ENCODE results near the gene MAST4.

Gene MAST4

GRCh38 chr5:66595756-66596635 is at the start of gene MAST4:
TSS of gene MAST4 (plus strand) at chr5:66596393. CDS start at chr5:66596656, 263 bp downstream.
- H3K27ac ChIP-seq (ENCODE audit: low read depth, low read length): no peak within 1 kb of the TSS
- H3K27me3 ChIP-seq (ENCODE audit: control insufficient read depth, insufficient read depth, low read length): peaks cover 64% of the 10 kb centered on the region
- H3K9ac ChIP-seq (ENCODE audit: low read length): peak within 1 kb of the TSS; percentile 35
- H3K9me3 ChIP-seq (ENCODE audit: control insufficient read depth, insufficient read depth, low read depth, low read length): no peaks in the 10 kb centered on the region
- H3K4me1 ChIP-seq (ENCODE audit: control insufficient read depth, insufficient read depth, low read length): no peaks in the 10 kb centered on the region
- no peaks in the 10 kb centered on the region for H3K36me3 ChIP-seq (ENCODE audit: control insufficient read depth, insufficient read depth, low read length)
- peak within 1 kb of the TSS; percentile 68 for H3K4me3 ChIP-seq (ENCODE audit: low read depth, low read length)

GRCh38 chr5:66546541-66546940 is 49.7 kb upstream of the MAST4 start:
- Histone ChIP-seq H3K9me3 (ENCODE audit: control insufficient read depth, insufficient read depth, low read depth, low read length) (peaks cover 13% of the 10 kb centered on the region), H3K27ac (ENCODE audit: low read depth, low read length) (no peak overlapping the region), H3K9ac (ENCODE audit: low read length) (no peak overlapping the region), H3K27me3 (ENCODE audit: control insufficient read depth, insufficient read depth, low read length) (no peaks in the 10 kb centered on the region), H3K36me3 (ENCODE audit: control insufficient read depth, insufficient read depth, low read length) (no peaks in the 10 kb centered on the region), H3K4me1 (ENCODE audit: control insufficient read depth, insufficient read depth, low read length) (no peaks in the 10 kb centered on the region), H3K4me3 (ENCODE audit: low read depth, low read length) (no peak overlapping the region)

- Histone ChIP-seq H3K9me3 (ENCODE audit: control insufficient read depth, insufficient read depth, low read depth, low read length) (peaks cover 20% of the 10 kb centered on the region), H3K9ac (ENCODE audit: low read length) (no peak overlapping the region), H3K36me3 (ENCODE audit: control insufficient read depth, insufficient read depth, low read length) (no peaks in the 10 kb centered on the region), H3K4me3 (ENCODE audit: low read depth, low read length) (no peak overlapping the region), H3K27me3 (ENCODE audit: control insufficient read depth, insufficient read depth, low read length) (no peaks in the 10 kb centered on the region), H3K27ac (ENCODE audit: low read depth, low read length) (no peak overlapping the region), H3K4me1 (ENCODE audit: control insufficient read depth, insufficient read depth, low read length) (no peaks in the 10 kb centered on the region)
Measured at GRCh38 chr5:66551338-66551737, 44.9 kb upstream of the MAST4 start.

- H3K9ac ChIP-seq (ENCODE audit: low read length): no peak overlapping the region
- no peaks in the 10 kb centered on the region for H3K27me3 ChIP-seq (ENCODE audit: control insufficient read depth, insufficient read depth, low read length)
- no peak overlapping the region for H3K27ac ChIP-seq (ENCODE audit: low read depth, low read length)
- no peak overlapping the region for H3K4me3 ChIP-seq (ENCODE audit: low read depth, low read length)
- peaks cover 17% of the 10 kb centered on the region for H3K9me3 ChIP-seq (ENCODE audit: control insufficient read depth, insufficient read depth, low read depth, low read length)
- no peaks in the 10 kb centered on the region for H3K4me1 ChIP-seq (ENCODE audit: control insufficient read depth, insufficient read depth, low read length)
- H3K36me3 ChIP-seq (ENCODE audit: control insufficient read depth, insufficient read depth, low read length): no peaks in the 10 kb centered on the region
Measured at GRCh38 chr5:66551945-66552344, 44.2 kb upstream of the MAST4 start.

- Histone ChIP-seq H3K27me3 (ENCODE audit: control insufficient read depth, insufficient read depth, low read length) (no peaks in the 10 kb centered on the region), H3K27ac (ENCODE audit: low read depth, low read length) (no peak overlapping the region), H3K36me3 (ENCODE audit: control insufficient read depth, insufficient read depth, low read length) (no peaks in the 10 kb centered on the region), H3K4me1 (ENCODE audit: control insufficient read depth, insufficient read depth, low read length) (no peaks in the 10 kb centered on the region), H3K4me3 (ENCODE audit: low read depth, low read length) (no peak overlapping the region), H3K9ac (ENCODE audit: low read length) (no peak overlapping the region), H3K9me3 (ENCODE audit: control insufficient read depth, insufficient read depth, low read depth, low read length) (peaks cover 15% of the 10 kb centered on the region)
Measured at GRCh38 chr5:66553368-66553912, 42.8 kb upstream of the MAST4 start.

GRCh38 chr5:66553916-66554575 is 42.1 kb upstream of the MAST4 start:
- no peak overlapping the region for H3K27ac ChIP-seq (ENCODE audit: low read depth, low read length)
- no peaks in the 10 kb centered on the region for H3K27me3 ChIP-seq (ENCODE audit: control insufficient read depth, insufficient read depth, low read length)
- no peaks in the 10 kb centered on the region for H3K36me3 ChIP-seq (ENCODE audit: control insufficient read depth, insufficient read depth, low read length)
- no peak overlapping the region for H3K9ac ChIP-seq (ENCODE audit: low read length)
- H3K4me1 ChIP-seq (ENCODE audit: control insufficient read depth, insufficient read depth, low read length): no peaks in the 10 kb centered on the region
- no peak overlapping the region for H3K4me3 ChIP-seq (ENCODE audit: low read depth, low read length)
- H3K9me3 ChIP-seq (ENCODE audit: control insufficient read depth, insufficient read depth, low read depth, low read length): peaks cover 15% of the 10 kb centered on the region

- Histone ChIP-seq H3K27me3 (ENCODE audit: control insufficient read depth, insufficient read depth, low read length) (no peaks in the 10 kb centered on the region), H3K27ac (ENCODE audit: low read depth, low read length) (no peak overlapping the region), H3K9me3 (ENCODE audit: control insufficient read depth, insufficient read depth, low read depth, low read length) (peaks cover 10% of the 10 kb centered on the region; the same call in 1 of the 2 replicates), H3K9ac (ENCODE audit: low read length) (no peak overlapping the region), H3K36me3 (ENCODE audit: control insufficient read depth, insufficient read depth, low read length) (no peaks in the 10 kb centered on the region), H3K4me3 (ENCODE audit: low read depth, low read length) (no peak overlapping the region), H3K4me1 (ENCODE audit: control insufficient read depth, insufficient read depth, low read length) (no peaks in the 10 kb centered on the region)
Measured at GRCh38 chr5:66554884-66555283, 41.3 kb upstream of the MAST4 start.

GRCh38 chr5:66558560-66558959 is 37.6 kb upstream of the MAST4 start:
- H3K27me3 ChIP-seq (ENCODE audit: control insufficient read depth, insufficient read depth, low read length): no peaks in the 10 kb centered on the region
- H3K4me3 ChIP-seq (ENCODE audit: low read depth, low read length): no peak overlapping the region
- H3K27ac ChIP-seq (ENCODE audit: low read depth, low read length): no peak overlapping the region
- no peaks in the 10 kb centered on the region for H3K4me1 ChIP-seq (ENCODE audit: control insufficient read depth, insufficient read depth, low read length)
- H3K36me3 ChIP-seq (ENCODE audit: control insufficient read depth, insufficient read depth, low read length): no peaks in the 10 kb centered on the region
- H3K9ac ChIP-seq (ENCODE audit: low read length): no peak overlapping the region
- peaks cover 14% of the 10 kb centered on the region; the same call in 1 of the 2 replicates for H3K9me3 ChIP-seq (ENCODE audit: control insufficient read depth, insufficient read depth, low read depth, low read length)

GRCh38 chr5:66560371-66560770 is 35.8 kb upstream of the MAST4 start:
- Histone ChIP-seq H3K4me1 (ENCODE audit: control insufficient read depth, insufficient read depth, low read length) (peaks cover 3% of the 10 kb centered on the region; the same call in 1 of the 2 replicates), H3K27ac (ENCODE audit: low read depth, low read length) (no peak overlapping the region)

GRCh38 chr5:66561256-66561990 is 34.8 kb upstream of the MAST4 start:
- Histone ChIP-seq H3K9me3 (ENCODE audit: control insufficient read depth, insufficient read depth, low read depth, low read length) (0 out of 2 replicates have a peak, but pooled peaks cover 4% of the 10 kb centered on the region), H3K4me1 (ENCODE audit: control insufficient read depth, insufficient read depth, low read length) (peaks cover 11% of the 10 kb centered on the region; the same call in 1 of the 2 replicates), H3K36me3 (ENCODE audit: control insufficient read depth, insufficient read depth, low read length) (no peaks in the 10 kb centered on the region)

More at GRCh38 chr5:66560371-66560770, 35.8 kb upstream of the MAST4 start:
- Histone ChIP-seq H3K9ac (ENCODE audit: low read length) (no peak overlapping the region), H3K9me3 (ENCODE audit: control insufficient read depth, insufficient read depth, low read depth, low read length) (0 out of 2 replicates have a peak, but pooled peaks cover 6% of the 10 kb centered on the region), H3K4me3 (ENCODE audit: low read depth, low read length) (no peak overlapping the region), H3K27me3 (ENCODE audit: control insufficient read depth, insufficient read depth, low read length) (no peaks in the 10 kb centered on the region), H3K36me3 (ENCODE audit: control insufficient read depth, insufficient read depth, low read length) (no peaks in the 10 kb centered on the region)

More at GRCh38 chr5:66561256-66561990, 34.8 kb upstream of the MAST4 start:
- H3K27ac ChIP-seq (ENCODE audit: low read depth, low read length): no peak overlapping the region
- no peaks in the 10 kb centered on the region for H3K27me3 ChIP-seq (ENCODE audit: control insufficient read depth, insufficient read depth, low read length)
- no peak overlapping the region for H3K4me3 ChIP-seq (ENCODE audit: low read depth, low read length)
- no peak overlapping the region for H3K9ac ChIP-seq (ENCODE audit: low read length)

All from HUES6 (cell line).